Fibroblast of peridontal ligament (primary cell): ENCODE data around the gene EPN3.

ENCODE experiments used
- DNase-seq: peaks from one replicate; pipeline ENCODE4 v3.0.0-alpha.2; 2010; ENCODE audit errors: extremely low read depth

Gene EPN3

DNA sequence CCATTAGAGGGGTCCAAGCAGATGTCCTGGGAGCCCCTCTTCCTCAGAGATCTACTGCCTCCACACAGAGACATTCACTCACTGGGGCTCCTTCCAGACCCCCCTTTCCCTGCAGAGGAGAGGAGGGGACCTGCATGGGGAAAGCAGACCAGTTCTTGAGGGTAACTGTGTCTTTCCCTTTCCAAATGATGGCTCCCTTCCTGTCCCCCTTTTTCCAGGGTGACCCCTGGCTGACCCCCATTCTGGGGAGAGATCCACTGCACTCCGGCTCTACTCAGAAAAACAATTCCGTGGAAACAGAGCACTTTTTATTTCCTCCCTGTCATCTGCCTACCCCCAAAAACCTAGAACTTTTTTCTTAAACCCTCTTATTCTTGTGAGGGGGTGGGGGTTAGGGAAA, 34.4 kb downstream of the EPN3 start:
- no peak for DNase-seq

DNA sequence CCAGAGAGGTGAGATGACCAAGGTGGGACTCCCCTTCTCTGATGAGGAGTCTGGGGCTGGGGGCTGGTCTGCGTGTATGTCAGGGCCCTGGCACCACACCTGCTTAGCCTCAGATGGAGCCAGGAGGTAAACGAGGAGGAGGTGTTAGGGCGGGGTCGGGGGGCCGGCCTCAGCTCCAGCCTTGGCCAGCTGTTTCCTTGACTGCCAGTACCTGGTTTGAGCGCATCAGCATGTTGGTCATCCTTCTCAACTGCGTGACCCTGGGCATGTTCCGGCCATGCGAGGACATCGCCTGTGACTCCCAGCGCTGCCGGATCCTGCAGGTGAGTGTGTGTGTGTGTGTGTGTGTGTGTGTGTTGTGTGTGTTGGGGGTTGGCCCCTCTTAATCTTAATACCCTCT, 36.1 kb downstream of the EPN3 start:
- no peak for DNase-seq

DNA sequence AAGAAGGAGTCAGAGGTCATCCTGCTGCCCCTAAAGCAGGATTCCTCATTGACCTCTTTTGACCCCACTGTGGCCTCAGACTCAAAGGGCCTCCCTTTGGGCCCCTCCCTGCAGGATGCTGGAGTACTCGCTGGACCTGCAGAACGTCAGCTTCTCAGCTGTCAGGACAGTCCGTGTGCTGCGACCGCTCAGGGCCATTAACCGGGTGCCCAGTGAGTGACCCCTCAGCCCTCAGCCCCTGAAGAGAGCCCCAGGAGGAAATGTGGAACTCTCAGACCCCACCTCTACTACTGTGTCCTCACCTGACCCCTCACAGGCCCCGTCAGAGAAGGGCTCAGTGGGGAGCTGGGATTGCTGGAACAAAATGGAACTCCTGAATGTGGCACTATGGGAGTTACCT, 37.1 kb downstream of the EPN3 start:
- no peak for DNase-seq

DNA sequence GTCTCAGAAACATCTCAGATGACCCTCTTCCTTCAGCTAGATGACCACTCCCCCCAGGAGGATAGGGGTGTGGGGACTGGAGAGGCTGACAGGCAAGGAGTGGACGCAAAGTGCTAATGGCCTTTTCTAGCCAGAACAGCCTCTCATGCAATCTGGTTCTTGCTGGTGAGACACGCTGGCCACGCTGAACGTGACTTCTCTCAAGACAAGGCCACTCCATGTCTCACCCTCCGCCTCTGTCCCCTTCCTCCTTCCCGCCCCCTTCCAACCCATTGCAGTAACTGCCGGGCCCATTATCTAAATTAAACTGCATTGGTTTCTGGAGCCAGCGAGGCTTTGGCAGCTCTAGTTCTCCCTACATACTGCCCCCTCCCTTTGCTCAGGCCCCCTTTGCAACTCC, 37.5 kb downstream of the EPN3 start:
- DNase-seq = no peak

DNA sequence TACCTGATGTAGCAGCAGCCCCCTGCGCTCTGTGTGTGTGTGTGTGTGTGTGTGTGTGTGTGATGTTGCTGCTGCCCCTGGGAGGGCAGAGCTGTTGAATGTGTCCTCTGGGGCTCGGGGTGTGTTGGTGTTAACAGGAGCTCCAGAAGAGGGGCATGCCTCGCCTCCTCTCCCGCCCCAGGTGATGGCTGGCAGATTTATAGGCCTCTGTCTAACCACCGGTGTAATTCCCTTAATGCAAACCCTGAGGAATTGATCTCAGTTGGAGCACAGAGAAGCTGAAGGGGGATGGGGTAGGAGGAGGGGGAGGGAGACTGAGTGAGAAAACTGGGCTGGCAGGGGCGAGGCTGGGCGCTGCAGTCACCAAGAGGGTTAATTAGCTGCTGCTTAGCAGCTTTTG, 38.0 kb downstream of the EPN3 start:
- DNase-seq = no peak

DNA sequence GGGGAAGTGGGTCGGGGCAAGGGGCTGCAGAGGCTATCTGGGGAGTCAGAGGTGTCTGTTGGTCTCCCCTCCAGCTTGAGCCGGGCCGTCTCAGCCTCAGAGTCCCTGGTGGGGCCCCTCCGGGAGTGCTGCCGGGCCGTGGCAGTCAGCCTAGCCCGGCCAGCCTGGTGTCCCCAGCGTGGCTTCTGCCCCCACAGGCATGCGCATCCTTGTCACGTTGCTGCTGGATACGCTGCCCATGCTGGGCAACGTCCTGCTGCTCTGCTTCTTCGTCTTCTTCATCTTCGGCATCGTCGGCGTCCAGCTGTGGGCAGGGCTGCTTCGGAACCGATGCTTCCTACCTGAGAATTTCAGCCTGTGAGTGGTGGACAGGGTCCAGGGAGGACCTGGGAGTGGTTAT, 39.1 kb downstream of the EPN3 start:
- DNase-seq = no peak

DNA sequence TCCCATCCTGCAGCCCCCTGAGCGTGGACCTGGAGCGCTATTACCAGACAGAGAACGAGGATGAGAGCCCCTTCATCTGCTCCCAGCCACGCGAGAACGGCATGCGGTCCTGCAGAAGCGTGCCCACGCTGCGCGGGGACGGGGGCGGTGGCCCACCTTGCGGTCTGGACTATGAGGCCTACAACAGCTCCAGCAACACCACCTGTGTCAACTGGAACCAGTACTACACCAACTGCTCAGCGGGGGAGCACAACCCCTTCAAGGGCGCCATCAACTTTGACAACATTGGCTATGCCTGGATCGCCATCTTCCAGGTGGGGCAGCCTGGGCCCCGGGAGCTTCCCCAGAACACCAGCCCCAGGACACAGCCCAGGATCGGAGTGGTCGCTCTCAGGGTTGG, 40.0 kb downstream of the EPN3 start:
- no peak for DNase-seq

DNA sequence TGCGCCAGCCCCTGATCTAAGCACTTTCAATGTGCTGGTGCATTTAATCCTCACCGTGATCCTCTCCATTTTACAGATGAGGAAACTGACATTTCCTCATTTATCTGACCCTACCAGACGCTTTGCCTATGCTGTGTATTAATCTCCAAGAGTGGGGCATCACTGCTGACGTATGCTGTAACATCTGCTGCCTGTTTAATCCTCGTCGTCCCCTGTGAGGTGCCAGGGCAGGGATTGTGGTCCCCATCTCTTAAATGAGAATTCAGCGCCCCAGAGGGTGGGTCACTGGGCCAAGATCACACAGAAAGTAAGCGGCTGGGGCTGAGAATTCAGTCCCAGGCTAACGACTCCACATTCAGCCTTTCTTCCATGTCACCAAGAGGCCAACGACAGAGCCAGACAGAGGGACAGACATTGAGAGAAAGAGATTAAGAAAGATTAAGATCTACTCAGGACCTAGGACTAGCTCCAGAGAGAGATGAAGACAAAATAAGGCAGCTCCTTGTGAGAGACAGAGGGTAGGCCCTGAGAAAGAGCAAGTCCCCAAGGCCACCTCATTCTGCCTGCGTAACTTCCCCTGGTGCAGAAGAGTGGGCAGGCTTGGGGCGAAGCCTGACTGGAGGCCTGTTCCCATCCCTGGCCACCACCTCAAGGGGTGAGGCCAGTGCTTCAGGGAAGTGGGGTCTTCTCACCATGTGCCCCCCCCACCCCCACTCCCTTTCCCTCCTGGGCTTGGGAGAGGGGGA, 41.5 kb downstream of the EPN3 start:
- DNase-seq = no peak

DNA sequence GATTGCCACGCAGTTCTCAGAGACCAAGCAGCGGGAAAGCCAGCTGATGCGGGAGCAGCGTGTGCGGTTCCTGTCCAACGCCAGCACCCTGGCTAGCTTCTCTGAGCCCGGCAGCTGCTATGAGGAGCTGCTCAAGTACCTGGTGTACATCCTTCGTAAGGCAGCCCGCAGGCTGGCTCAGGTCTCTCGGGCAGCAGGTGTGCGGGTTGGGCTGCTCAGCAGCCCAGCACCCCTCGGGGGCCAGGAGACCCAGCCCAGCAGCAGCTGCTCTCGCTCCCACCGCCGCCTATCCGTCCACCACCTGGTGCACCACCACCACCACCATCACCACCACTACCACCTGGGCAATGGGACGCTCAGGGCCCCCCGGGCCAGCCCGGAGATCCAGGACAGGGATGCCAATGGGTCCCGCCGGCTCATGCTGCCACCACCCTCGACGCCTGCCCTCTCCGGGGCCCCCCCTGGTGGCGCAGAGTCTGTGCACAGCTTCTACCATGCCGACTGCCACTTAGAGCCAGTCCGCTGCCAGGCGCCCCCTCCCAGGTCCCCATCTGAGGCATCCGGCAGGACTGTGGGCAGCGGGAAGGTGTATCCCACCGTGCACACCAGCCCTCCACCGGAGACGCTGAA, 43.2 kb downstream of the EPN3 start:
- DNase-seq = no peak

DNA sequence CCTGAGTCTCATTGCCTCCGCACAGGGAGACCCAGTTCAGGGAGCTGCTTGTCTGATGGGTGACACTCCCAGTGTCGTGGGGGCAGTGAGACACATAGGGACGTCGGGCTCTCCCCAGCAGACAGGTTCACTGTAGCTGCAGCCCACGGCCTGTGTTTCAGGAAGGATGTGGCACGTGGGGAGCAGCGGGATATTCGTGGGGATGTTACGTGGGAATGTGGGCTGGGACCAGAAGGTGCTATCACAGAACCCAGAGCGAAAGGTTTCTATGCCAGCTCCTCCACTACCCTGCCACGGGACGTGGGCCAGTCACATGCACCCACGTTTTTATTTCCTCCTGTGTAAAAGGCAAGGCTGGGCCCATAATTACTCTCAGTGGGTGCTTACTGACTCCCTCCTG, 44.3 kb downstream of the EPN3 start:
- DNase-seq = no peak

DNA sequence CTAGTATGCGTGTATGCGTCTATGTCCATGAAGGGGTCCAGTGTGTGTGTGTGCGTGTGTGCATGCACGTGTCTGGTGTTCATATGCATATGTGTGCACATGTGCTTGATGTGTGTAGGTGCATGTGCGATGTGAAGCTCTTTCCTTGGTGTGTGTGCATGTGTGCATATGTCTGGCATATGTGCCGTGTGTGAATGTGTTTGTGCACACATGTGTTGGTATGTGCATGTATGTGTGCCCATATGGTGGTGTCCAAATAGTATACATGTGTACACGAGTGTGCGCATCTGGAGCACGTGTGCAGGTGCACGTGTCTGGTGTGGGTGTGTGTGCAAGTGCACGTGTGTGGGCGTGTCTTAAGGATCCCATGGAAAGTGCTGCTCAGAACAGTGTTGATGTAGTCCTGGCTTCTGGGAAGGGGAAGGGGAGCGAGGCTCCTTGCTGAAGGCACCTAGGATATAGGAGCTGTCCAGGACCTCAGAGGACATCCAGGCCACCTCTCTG, 45.0 kb downstream of the EPN3 start:
- DNase-seq = no peak

DNA sequence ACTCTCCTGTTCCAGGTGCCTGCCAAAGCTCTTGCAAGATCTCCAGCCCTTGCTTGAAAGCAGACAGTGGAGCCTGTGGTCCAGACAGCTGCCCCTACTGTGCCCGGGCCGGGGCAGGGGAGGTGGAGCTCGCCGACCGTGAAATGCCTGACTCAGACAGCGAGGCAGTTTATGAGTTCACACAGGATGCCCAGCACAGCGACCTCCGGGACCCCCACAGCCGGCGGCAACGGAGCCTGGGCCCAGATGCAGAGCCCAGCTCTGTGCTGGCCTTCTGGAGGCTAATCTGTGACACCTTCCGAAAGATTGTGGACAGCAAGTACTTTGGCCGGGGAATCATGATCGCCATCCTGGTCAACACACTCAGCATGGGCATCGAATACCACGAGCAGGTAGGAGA, 45.6 kb downstream of the EPN3 start:
- no peak for DNase-seq

DNA sequence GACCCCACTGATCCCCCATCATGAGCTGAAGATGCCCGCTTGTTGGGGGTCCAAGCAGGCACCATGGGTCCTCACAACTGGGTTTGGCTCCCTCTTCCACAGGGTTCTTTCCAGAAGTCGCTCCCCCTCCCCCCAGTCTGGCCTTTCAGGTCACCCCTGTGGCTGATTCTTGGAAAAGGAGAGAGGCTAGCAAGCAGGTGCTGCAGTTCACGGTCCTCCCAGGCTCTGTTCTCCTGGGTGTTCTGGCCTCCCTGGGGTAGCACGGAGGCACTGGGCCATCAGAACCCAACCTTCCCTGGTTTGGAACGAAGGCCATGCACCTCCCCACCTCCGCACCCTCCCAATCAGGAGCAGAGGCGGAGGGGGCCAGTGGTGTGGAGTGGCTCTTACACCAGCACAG, 46.9 kb downstream of the EPN3 start:
- DNase-seq = no peak

DNA sequence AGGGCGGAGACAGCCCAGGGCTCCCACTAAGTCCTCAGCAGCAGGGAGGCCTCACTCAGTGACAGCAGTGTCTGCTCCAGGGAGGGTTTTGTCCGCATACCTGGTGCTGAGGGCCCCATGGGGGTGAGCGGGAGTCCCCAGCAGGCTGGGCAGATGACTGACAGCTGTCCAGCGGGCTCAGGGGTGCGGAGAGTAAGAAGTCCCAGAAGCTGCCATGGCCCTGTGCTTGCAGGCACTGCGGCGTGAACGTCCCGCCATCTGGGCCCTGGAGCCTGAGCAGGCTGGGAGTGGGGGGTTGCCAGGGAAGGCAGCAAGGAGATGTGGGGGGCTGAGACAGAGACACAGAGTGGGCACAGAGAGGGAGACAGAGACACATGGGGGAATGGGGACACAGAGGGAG, 48.1 kb downstream of the EPN3 start:
- DNase-seq = no peak

DNA sequence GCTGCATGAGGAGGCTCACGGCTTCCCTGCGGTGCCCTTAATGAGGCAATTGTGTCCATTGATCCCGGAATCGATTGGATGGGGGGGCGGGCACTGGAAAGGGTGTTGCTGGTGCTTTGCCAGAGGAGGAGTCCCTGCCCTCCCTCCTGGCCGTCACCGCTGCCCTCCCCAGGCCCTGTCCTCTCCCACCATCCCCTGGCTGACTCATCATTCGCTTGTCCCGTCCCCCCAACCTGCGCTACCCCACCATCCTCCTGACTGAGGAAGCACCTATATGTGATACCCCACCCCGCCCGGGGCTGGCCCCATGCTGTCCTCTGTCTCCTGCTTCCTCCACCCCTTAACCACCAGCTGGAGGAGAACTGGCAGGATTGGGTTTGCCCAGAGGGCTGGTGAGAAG, 48.8 kb downstream of the EPN3 start:
- DNase-seq = no peak

DNA sequence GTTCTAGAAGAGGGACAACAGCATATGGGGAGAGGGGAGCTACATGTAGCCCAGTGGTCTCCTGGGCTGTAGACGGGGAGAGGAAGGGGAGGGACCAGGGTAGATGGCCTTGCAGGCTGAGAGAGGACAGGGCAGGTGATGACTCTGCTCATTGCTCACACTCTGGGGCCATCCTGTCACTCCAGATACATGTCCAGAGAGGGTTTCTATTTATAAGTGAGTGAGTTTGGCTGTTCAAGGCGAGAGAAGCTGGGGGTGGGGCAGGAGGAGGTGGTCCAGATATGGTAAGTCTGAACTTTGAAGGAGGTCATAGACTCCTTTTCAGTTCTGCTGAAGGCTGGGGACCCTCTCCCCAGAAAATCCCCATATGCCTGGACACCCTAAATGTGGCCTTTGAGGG, 50.2 kb downstream of the EPN3 start:
- DNase-seq = no peak

DNA sequence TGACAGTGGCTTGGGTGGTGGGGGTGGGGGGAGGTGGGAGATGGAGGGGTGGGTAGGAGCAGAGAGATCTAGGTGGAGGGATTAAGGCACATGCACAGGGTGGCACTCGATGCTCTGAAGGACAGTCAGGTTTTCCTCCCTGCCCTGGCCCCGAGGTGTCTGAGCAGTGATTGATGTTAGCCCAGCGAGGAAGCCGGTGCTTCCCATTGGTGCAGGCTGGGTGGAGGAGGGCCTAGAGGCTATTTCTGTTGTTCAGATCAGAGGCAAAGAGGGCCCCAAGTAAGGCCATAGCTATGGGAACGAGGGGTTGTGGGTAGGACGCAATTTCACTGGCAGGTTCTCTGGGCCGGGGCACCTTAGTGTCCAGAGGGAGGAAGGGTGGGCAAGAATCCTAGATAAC, 51.1 kb downstream of the EPN3 start:
- no peak for DNase-seq

DNA sequence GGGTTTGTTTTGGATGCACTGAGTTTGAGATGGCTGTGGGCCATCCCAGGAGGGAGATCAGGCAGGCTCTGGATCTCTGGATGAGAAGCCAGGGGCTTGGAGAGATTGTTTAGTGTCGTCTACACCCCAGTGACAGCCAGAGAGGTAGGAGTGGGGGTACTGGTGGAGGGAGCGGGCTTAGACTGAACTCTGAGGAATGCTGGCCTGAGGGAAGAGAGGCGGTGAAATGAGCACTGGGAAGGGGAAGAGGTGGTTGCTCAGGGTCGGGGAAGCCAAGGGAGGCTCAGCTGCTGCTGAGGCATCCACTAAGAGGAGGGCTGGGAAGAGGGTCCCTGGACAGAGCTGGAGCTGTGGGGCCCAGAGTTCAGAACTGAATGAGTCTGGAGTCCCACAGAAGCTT, 51.6 kb downstream of the EPN3 start:
- DNase-seq = no peak

DNA sequence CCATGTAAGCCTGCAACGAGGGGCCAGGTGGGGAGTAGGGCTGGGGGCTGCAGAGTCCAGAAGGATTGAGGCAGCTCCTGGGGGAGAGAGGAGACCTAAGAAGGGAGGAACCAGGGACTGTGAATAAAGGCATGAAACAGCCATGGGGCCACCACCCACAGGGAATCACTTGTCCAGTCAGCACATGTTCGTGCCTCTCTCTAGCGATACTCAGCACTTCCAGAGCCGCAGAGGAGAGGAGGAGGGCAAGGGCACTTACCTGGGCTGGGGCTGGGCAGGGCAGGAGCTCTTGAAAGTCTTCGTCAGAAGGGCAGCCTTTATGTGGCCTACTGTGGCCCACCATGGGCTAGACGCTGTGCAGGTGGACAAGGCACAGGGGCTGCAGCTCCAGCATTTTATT, 52.2 kb downstream of the EPN3 start:
- DNase-seq = no peak

DNA sequence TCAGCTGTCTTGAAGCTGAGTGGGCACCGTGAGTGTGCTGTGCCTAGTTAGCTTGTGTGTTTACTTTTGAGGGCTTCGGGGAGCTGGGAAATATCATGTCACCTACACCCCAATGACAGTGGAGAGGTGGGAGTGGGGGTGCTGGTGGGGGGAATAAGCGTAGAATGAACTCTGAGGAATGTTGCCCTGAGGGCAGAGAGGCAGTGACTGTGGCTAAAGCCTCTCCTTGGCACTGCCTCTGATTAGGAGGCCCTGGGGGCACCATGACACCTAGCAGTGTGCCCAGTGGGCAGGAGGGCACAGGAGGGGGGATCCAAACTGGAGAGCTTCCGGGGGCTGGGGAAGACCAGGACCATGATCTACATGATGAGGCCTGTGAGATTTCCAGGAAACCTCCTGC, 52.8 kb downstream of the EPN3 start:
- DNase-seq = no peak

DNA sequence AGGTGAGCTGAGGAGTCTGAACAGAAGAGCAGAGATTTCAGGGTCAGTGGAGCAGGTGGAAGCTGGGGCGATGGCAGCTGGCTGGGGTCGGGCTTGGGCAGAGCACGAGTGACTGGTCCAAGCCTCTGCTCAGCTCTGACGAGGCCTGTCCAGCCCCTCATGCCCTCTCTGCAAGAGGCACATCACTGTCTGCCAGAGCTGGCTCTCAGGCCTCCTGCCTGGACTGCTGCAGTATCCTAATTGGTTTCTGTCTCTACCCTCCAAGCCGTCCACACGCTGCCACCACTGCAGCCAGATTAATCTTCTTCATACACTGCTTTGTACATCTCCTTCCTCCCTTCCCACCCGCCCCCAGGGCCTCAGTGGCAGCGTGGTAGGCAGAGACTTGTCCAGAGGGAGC, 53.4 kb downstream of the EPN3 start:
- no peak for DNase-seq

DNA sequence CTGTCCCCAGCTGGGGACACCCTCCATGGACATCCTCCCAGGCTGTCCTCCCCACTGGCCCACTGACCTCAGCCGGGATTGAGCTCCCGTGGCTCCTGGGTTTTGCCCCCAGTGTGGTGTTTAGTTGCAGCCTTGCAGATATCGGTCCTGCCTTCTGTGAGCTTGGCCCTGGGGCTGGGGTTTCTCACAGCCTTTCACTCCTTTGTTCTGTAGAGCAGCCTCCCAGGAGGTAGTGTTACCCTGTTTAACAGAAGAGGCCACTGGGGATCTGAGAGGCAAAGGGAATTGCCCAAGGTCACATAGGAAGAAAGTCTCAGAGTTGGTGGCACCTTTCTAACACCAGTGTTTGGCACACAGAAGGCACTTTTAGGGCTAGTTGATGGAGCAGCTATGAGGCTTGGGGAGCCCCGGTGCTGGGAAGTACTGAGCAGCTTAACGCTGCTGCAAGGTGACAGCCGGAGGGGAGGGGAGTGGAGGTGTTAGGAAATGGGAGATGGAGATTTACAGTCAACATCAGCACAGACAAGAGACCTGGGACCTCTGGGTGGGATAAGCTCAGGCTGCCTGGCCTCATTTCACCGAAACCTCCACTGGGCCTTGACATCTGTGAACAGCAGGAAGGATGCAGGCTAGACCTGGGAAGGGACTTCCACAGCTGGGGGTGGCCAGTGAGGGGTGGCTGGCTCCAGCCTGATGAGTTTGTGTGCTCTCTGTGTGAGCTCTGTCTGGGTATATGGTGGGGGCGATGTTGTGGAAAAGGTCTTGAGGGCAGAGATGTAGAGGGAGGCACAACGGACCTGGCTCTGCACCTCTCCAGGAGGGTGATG, 54.1 kb downstream of the EPN3 start:
- DNase-seq = no peak

DNA sequence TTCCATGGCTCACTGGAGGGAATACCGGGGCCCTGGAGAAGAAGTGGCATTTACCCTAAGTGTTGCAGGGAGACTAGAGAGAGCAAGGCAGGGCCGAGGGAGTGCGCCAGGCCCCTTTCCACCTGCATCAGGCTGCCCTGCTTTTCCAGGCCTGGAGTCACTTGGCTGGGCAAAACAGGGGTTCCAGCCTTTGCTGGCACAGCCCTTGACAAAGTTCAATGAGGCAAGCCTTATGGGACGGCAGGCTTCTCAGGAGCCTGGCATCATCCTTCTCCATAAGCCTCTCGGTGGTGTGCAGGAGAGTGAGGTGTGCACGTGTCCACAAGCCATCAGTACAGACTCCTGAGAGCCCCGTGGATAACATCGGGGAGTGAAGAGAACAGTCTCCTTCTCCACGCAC, 55.0 kb downstream of the EPN3 start:
- DNase-seq = no peak
